Testis (tissue), 3 donors: ENCODE measurements around the gene TDRD1. TPM values are rescaled to one million over a fixed set of nuclear protein-coding genes. Genes with fewer than 3 reads are reported as not detected.

Experiments
- DNase-seq: peaks from one replicate; pipeline ENCODE4 v3.0.0-alpha.2; 2019
- H3K27ac ChIP-seq, 2 donors: fragments of 200-600 bp; sonication (generic); one replicate each; pipeline ENCODE4 v1.5.1; 2019
- H3K27me3 ChIP-seq: fragments of 200-600 bp; sonication (generic); one replicate; pipeline ENCODE4 v1.5.1; 2019
- H3K36me3 ChIP-seq: fragments of 200-600 bp; sonication (generic); one replicate; pipeline ENCODE4 v1.5.1; 2017; ENCODE audit warnings: low read depth; ENCODE audit errors: missing control alignments
- H3K4me1 ChIP-seq: fragments of 200-600 bp; sonication (generic); one replicate; pipeline ENCODE4 v1.5.1; 2019
- H3K4me3 ChIP-seq, 2 donors: fragments of 200-600 bp; sonication (generic); one replicate each; pipeline ENCODE4 v1.5.1; 2017 to 2019
- H3K9me3 ChIP-seq: fragments of 200-600 bp; sonication (generic); one replicate; pipeline ENCODE4 v1.5.1; 2017
- CTCF ChIP-seq, 3 experiments: fragments of 450-650 bp in 2 of 3; fragments of 200-600 bp in 1 of 3; sonication (generic) in 1 of 3; IDR thresholded peaks; one replicate each; pipeline ENCODE4 v1.5.1; 2016 to 2019; ENCODE audit warnings: antibody characterized with exemption in 3 of 3, mild to moderate bottlenecking in 2 of 3, moderate library complexity in 1 of 3
- POLR2A ChIP-seq: fragments of 450-650 bp; IDR thresholded peaks from one replicate; pipeline ENCODE4 v1.6.1; 2017; ENCODE audit warnings: antibody characterized with exemption, mild to moderate bottlenecking, moderate library complexity
- WGBS, 2 donors: methylation state at CpG; one replicate each; pipeline ENCODE4 v1.1.5; 2018; 5-methylcytosine and 5-hydroxymethylcytosine counted together
- intact Hi-C: fragments of 100-400 bp; cut with DNase I; formaldehyde crosslinking; loops from one replicate; pipeline ENCODE4 v1.15.1; 2023; ENCODE audit warnings: low total_unique reads
- polyA plus RNA-seq: library from polyadenylated mRNA; stranded (reverse); fragments of 350-450 nt; fragmentation: Illumina TruSeq; extraction: RNeasy Lipid Tissue Mini Kit (QIAGEN cat#74804); gene quantifications from one replicate; pipeline ENCODE4 v1.2.3, GENCODE V29; 2014; ENCODE audit warnings: low read depth, low replicate concordance; ENCODE audit not compliant: insufficient read depth
- total RNA-seq, 2 donors: library from RNA; depleted of rRNA; stranded (reverse); fragments of >200 nt; gene quantifications; one replicate each; pipeline ENCODE4 v1.2.3, GENCODE V29; 2016

TDRD1 gene
- total and polyA plus RNA-seq, 3 donors from 2014 or later: 25.7 to 32.7 (median 32.3) TPM

GRCh38 chr10:114173603-114173920 lies 5.6 kb upstream of the TDRD1 start:
- Histone ChIP-seq H3K36me3 (no peaks in the 10 kb centered on the region), H3K27me3 (no peaks in the 10 kb centered on the region), H3K27ac (peak overlapping the region; percentile 95 to 97), H3K9me3 (no peaks in the 10 kb centered on the region), H3K4me1 (peaks cover 8% of the 10 kb centered on the region), H3K4me3 (peak overlapping the region; percentile 94 to 97)
- DNase-seq: peak; percentile 25
- intact Hi-C loops: no loop called here
- WGBS, 2 donors: 0 to 1% methylated on average over 13 to 23 of the region's 23 CpGs
- TF ChIP-seq CTCF (IDR thresholded peaks at IDR 0.05) (no peak), POLR2A (no peak)

- no peak for TF ChIP-seq CTCF (IDR thresholded peaks at IDR 0.05)
- no peak for TF ChIP-seq POLR2A
- peak within 1 kb of the TSS; percentile 95 to 97 for H3K27ac ChIP-seq
- intact Hi-C loops: no loop called here
- no peaks in the 10 kb centered on the region for H3K9me3 ChIP-seq
- WGBS, 2 donors: 0 to 1% methylated on average over 36 to 38 of the region's 49 CpGs
- peaks cover 8% of the 10 kb centered on the region for H3K4me1 ChIP-seq
- no peaks in the 10 kb centered on the region for H3K27me3 ChIP-seq
- H3K36me3 ChIP-seq: no peaks in the 10 kb centered on the region
- peak; percentile 99 for DNase-seq
- H3K4me3 ChIP-seq: peak within 1 kb of the TSS; percentile 94 to 97
Observed at GRCh38 chr10:114173921-114174694, 5.0 kb upstream of the TDRD1 start, which contains the start of gene CCDC186. TSS of gene CCDC186 (minus strand) at chr10:114174203. CDS start at chr10:114163268, 10,935 bp downstream.

- intact Hi-C loops: no loop called here
- Histone ChIP-seq H3K4me1 (peaks cover 8% of the 10 kb centered on the region), H3K4me3 (peak overlapping the region; percentile 94 to 97), H3K9me3 (no peaks in the 10 kb centered on the region), H3K27me3 (no peaks in the 10 kb centered on the region), H3K27ac (peak overlapping the region; percentile 95 to 97), H3K36me3 (no peaks in the 10 kb centered on the region)
- 1% methylated on average over 16 to 19 of the region's 19 CpGs for WGBS, 2 donors
- TF ChIP-seq CTCF (IDR thresholded peaks at IDR 0.05) (no peak), POLR2A (no peak)
- DNase-seq: peak; percentile 56
Observed at GRCh38 chr10:114174695-114175188, 4.4 kb upstream of the TDRD1 start.

GRCh38 chr10:114175667-114176066 lies 3.5 kb upstream of the TDRD1 start:
- H3K4me1 ChIP-seq: peaks cover 8% of the 10 kb centered on the region
- no peak for TF ChIP-seq POLR2A
- H3K9me3 ChIP-seq: no peaks in the 10 kb centered on the region
- intact Hi-C loops: no loop called here
- no peak overlapping the region for H3K4me3 ChIP-seq
- H3K27ac ChIP-seq: no peak overlapping the region
- H3K27me3 ChIP-seq: no peaks in the 10 kb centered on the region
- H3K36me3 ChIP-seq: no peaks in the 10 kb centered on the region
- no peak for DNase-seq
- 86 to 89% methylated on average over 1 of the region's 1 CpG for WGBS, 2 donors

GRCh38 chr10:114176511-114176910 lies 2.6 kb upstream of the TDRD1 start:
- intact Hi-C loops: no loop called here
- no peaks in the 10 kb centered on the region for H3K9me3 ChIP-seq
- H3K4me3 ChIP-seq: no peak overlapping the region
- TF ChIP-seq POLR2A (no peak), CTCF (IDR thresholded peaks at IDR 0.05) (no peak)
- peaks cover 8% of the 10 kb centered on the region for H3K4me1 ChIP-seq
- no peaks in the 10 kb centered on the region for H3K36me3 ChIP-seq
- H3K27me3 ChIP-seq: no peaks in the 10 kb centered on the region
- no peak overlapping the region for H3K27ac ChIP-seq
- 87 to 94% methylated on average over 1 of the region's 1 CpG for WGBS, 2 donors
- DNase-seq: no peak
